Measurements from ENCODE around the gene PIGN.
"Not testable (repeated sequence)": the region's sequence is repeated elsewhere in the genome, so short reads cannot be mapped to it uniquely, and the experiment has no call there.

Gene PIGN

DNA sequence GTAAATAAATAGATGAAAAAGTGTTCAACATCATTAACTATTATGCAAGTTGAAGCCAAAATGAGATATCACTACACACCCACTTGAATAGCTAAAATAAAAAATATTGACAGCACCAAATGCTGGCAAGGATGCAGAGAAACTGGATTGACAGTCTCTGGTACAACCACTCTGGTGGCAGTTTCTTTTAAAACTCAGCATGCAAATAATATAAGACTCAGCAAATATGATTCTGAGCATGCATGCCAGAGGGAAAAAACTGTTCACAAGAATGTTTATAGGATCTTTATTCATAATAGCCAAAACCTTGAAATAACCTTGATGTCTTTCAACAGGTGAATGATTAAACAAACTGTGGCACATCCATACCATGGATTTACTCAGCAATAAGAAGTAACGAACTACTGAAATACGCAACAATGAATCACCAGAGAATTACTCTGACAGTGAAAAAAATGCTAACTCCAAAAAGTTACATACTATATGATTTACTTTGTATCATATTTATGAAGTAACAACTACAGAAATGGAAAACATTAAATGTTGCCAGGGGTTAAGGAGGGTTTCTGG lies 131.8 kb downstream of the PIGN start:
- no peak for DNase-seq

DNA sequence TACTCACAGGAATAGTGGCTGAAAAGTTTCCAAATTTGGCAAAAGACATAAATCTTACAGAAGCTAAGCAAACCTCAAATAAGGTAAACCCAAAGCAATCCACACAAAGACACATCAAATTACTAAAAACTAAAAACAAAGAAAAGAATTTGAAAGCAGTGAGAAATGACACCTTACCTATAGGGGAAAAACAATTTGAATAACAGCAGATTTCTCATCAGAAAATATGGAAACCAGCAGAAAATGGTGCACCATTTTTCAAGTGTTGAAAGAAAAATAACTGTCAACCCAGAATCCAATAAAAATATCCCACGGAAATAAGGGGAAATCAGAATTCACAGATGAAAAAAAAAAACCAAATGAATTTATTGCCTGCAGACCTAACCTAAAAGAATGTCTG lies 138.6 kb downstream of the PIGN start:
- DNase-seq = no peak

GRCh38 chr18:62045316-62045715 lies 141.5 kb downstream of the PIGN start:
- DNase-seq = no peak

GRCh38 chr18:62044490-62045000 lies 142.3 kb downstream of the PIGN start:
- no peak for DNase-seq

DNA sequence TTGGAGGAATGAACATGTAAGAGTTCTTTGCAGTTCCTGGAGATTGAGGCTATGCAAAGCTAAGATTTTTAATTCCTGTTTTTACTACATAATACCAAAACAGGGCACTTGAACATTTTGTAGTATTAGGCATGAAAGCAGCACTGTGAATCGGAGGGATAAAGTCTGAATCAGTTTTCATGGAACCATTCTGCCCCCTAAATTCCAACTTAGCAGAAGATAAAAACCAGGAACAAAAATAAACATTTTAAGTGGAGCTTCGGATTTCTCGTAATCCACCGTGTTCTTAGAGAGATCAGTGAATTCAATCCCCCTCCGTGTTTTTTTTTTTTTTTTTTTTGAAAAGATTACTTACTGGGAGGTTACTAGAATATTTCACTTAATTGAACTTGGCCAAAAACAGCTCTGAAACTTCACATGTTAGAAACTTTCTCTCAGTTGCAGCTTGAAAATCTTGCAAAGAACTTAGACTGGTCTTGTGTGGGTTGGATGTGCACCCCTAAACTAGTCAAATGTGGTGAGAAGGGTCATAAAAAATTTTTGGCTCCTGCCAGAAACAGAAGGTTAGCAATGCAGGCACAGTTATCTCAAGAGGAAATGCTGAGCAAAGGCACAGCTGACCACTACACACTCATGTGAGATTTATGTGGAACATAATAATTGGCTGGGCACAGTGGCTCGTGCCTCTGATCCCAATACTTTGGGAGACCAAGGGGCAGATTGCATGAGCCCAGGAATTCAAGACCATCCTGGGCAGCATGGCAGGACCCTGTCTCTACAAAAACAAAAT lies 148.7 kb downstream of the PIGN start:
- DNase-seq = no peak

GRCh38 chr18:62037012-62037742 lies 149.7 kb downstream of the PIGN start:
- DNase-seq = no peak

GRCh38 chr18:62034286-62034685 lies 152.6 kb downstream of the PIGN start:
- DNase-seq = not testable (repeated sequence)

DNA sequence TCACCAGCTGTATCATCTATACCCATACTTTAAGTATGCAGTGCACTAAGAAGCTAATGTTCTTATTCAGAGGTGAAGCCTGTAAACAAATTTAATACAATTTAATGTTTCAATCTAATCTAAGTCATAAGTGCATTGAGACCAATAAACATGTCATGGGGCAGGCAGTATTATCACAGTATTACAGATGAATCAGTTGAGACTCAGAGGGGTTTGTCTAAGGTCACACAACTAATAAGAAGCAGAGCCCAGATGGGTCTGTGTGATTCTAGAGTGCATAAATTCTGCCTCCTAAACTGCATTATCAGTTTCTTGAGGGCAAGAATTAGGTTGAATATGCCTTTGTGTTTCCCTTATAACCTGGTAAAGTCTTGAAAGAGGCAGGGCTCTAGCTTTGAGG lies 153.1 kb downstream of the PIGN start:
- DNase-seq = no peak

DNA sequence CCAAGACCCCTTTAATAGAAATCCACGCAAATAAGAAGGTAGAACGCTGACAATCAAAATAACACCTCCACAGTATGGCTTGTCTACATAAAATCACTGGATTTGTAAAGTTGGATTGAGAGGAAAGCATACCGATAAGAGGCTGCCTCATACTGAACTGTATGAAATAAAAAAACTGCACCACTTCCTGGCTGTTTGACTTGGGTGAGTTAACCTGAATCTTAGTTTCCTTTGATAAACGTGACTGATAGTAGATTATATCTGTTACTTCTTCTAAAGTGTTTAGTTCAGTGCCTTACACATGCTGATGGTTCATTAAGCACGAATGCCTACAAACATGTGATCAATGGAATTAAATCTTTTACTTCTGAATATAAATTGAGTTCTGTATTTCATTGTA lies 153.6 kb downstream of the PIGN start:
- no peak for DNase-seq

DNA sequence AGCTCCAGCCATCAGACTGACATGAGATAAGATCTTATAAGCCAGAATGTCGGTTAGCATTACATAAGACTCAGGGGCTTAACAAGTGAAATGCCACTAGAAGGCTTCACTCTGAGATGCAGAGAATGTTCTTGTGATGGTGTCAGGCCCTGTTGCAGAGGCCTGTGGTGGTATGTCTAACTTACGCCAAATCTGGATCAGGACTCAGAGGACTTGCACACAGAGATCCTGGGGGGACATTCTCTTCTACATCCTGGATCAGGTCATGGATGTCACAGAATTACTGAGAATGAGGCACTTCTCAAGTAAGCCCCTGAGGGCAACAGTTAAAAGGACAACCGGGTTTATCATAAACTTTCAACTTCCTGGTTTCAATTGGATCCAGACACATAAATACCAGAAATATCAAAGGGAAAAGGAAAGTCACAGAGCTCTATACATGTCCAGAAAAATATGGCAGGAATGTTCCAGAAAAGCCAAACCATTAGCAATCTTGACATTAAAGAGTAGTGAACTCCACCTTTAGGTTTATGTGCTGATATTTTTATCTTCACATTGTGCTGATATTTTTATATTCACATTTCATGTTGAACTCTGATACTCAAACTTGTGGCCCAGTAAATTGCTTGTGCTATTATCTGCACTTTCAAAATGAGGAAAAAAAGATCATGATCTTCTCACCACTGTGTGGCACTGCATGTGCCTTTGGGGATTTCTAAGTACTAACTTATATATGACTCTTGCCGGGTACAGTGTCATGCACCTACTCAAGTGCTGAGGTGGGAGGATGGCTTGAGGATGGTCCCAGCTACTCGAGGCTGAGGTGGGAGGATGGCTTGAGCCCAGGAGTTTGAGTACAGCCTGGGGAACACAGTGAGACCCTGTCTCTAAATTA lies 156.5 kb downstream of the PIGN start:
- no peak for DNase-seq

DNA sequence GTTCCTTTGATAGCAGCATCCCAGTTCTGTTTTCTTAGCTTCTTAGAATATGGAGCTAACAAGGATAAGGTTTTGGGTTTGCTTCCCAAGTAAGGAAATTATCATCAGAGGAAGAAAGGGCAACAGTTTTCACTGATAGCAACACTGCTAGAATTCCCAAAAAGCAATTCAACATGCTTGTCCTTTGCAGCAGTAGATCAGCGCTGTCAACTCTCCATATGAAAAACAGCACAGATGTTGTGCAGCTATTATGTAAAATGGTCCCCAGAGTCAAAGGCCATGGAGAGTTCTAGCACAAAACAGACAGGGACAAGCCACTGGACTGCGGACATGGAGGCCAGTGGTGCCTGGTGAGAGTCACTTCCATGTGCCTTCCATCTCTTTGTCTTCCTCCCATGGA lies 158.1 kb downstream of the PIGN start:
- DNase-seq = no peak

DNA sequence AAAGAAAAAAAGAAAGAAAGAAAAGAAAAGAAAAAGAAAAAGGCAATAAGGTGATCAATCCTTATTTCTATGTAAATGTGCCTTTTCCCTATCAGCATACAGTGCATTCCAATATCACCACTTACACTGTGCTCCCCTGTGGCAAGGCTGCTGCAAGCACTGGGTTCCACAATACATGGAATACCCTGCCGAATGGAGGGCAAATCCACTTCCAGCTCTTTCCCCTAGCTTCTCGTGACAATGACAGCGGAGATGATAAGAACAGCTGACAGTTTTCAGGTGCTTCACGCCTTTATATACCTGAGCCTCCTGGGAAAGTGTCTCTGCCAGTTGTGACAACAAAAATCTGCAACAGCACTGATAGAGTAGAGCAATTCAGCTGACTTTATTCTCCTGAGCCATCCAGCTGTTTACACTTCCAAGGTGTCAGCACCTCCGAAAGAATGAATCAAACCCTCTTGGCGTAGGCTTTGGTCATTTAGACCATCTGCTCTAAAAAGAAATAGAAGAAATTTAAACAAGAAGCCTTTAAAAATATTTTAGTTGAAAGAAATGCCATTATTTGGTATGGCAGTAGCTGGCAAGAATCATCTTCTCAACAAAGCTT lies 158.8 kb downstream of the PIGN start:
- DNase-seq = no peak

- DNase-seq = no peak
These were observed 160.3 kb downstream of the PIGN start for GRCh38 chr18:62026586-62026985.

GRCh38 chr18:62024983-62025382 lies 161.9 kb downstream of the PIGN start:
- DNase-seq = no peak

DNA sequence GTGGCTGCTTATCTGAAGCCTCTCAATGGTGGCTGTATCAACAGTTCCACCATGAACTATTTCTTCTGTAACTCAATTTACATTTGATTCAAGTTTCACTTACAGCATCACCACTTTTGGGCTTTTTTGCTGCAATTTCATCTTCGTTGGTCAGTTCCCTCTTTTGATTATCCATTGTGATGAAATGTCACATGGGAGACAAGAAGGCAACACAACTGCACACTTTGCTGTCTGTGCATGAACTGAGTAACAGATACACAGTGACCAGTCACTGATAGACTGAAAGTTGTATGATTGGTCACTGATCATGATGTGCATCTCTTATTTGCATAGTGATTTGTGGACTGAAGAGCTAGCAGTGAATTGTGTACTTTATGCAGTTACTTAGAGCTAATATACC lies 163.3 kb downstream of the PIGN start:
- DNase-seq = no peak

DNA sequence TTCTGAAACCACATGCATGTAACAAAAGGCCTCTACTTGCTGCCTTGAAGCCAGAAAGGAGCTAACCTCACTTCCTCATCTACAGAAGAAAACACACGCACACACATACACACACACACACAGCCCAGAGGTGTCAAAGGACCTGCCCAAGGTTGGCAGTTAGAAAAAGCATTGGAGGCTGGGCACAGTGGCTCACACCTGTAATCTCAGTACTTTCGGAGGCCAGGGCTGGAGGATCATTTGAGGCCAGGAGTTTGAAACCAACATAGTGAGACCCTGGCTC lies 168.2 kb downstream of the PIGN start:
- no peak for DNase-seq

DNA sequence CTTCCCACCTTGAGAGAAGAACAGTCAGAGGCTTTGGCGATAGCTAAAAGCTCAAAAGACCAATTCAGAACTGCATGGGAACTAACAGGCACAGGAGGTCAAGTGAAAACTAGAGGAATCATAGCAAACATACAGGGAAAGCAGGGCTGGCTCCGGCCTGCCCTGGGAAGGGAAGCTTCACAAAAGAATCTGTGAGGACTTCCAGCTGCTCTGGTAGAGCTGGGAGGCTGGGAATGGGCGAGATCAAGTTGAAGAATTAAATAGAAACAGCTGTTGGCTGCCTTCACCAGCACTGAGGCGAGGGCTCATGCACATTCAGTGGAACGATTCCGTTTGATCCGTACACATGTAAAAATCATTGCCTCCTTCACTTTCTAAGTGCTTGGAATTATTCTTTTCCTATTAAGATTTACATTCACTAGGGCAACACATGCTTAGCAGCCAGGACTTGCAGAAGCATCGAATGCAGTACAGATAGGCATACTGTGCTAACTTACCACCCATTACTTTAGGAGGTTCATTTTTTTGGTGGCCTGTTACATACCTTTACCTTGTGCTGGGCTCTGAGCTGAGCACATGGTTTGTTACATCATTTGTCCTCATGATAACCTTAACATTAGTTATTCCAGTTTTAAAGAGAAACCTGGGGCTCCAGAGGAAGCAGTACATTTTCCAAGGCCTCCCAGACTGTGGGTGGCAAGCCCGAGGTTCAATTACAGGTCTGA lies 168.7 kb downstream of the PIGN start:
- no peak for DNase-seq

GRCh38 chr18:62017618-62018017 lies 169.2 kb downstream of the PIGN start:
- no peak for DNase-seq

DNA sequence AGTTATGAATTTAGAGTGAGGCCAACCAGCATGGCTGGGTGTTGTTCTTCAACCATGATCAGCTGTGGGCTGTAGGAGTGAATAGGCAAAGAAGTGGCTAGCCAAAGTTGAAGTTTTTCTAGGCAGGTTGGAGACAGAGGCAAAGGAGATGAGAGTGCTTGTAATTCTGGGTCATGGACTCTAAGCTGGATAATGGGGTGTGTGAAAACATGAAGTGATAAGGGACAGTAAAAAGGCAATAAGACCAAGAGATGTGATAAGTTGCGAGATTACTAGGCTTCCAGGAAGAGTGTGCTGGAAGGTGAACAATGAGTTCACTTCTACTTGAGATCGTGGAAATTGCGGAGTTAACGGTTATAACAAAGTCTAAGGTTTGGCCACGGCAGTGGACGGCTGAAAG lies 175.4 kb downstream of the PIGN start:
- no peak for DNase-seq

- no peak for DNase-seq
These were observed 177.3 kb downstream of the PIGN start for GRCh38 chr18:62009521-62009920.

DNA sequence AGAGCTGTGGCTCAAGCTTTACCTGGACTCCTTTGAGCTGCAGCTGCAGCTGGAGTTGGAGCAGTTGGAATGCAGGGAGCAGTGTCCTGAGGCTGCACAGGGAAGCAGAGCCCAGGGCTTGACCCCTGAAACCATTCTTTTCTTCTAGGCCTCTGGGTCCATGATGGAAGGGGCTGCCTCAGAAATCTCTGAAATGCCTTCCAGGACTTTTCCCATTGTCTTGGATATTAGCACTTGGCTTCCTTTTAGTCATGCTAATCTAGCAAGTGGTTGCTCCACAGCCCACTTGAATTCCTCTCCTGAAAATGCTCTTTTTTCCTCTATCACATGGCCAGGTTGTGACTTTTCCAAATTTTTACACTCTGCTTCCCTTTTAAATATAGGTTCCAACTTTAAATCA lies 185.5 kb downstream of the PIGN start:
- DNase-seq = no peak

DNA sequence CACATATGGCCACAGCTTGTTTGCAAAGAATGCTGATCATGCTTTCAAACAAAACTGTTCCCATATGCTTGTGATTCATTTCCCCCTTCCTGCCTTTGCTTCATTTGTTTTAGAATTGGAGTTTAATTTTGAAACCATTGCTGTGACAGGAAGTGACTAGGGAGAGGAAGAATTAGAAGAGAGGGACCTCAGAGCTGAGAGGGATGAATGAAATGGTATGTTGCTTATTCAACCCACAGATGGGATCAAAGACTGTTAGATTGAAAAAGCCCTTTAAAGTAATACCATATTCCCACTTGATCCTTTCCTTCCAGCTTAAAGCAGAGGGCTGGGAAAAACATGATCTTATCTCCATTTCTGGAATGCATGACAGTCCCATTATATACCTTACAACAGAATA lies 187.9 kb downstream of the PIGN start:
- no peak for DNase-seq

Data from DMS153 (cell line).